Fibroblast of villous mesenchyme (primary cell): Measurements from ENCODE around the gene SIM1. TPM values are rescaled to one million over a fixed set of nuclear protein-coding genes. Genes with fewer than 3 reads are reported as not detected.

Source experiments
- DNase-seq: peaks from one replicate; pipeline ENCODE4 v3.0.0-alpha.2; 2010; ENCODE audit warnings: low read depth
- H3K4me3 ChIP-seq: 2 replicates; pipeline ENCODE4 v1.5.1; 2011; ENCODE audit warnings: low read depth, mild to moderate bottlenecking, low read length
- total RNA-seq: library from RNA; depleted of rRNA; stranded (reverse); fragments of >200 nt; gene quantifications from 2 replicates; pipeline ENCODE4 v1.2.3, GENCODE V29; 2012
- TF ChIP-seq, protein P1 (sequence below): IDR thresholded peaks from 2 replicates; pipeline ENCODE4 v1.5.1; 2012; ENCODE audit warnings: low read depth, mild to moderate bottlenecking, low read length; ENCODE audit not compliant: insufficient read depth

SIM1 gene
- total RNA-seq, 1 donor, result not detected

DNA sequence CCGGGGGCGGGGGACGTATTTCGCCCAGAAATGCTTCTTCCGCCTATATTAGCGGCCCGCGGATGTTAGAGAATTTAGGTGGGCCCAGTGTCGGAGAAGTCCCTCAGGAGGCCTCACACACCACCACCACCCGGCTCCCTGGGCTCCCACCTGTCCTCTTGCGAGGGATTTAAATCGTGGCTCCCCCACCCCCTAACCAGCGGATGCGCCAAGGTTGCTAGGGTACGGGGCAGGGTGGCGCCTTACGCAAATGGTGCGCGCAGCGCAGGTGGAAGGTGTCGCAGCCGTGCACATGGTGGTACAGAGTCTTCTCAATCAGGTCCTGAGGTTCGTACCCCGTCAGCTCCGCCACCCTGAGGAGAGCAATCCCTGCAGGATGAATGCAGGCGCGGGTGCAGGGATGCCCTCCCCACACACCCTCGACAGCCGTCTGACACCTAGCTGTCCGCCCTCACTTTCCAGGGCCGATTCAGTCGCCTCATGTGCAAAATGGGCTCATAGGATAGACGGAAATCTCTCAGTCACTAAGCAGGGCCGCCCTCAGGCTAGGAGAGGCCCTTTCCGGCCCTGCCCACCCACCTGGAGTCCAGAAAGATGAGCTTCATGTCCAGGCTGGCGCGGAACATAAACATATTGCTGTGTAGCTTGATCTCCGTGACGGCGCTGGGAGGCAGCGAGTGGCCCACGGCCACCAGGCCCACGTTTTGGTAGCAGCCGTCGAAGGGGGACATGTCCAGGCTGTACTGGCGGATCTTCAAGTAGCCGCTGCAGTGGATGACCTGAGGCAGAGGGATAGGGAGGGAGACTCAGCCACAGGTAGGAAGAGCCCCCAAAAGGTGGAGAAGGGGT is 16.6 kb downstream of the SIM1 start:
- TF ChIP-seq, protein P1, sequence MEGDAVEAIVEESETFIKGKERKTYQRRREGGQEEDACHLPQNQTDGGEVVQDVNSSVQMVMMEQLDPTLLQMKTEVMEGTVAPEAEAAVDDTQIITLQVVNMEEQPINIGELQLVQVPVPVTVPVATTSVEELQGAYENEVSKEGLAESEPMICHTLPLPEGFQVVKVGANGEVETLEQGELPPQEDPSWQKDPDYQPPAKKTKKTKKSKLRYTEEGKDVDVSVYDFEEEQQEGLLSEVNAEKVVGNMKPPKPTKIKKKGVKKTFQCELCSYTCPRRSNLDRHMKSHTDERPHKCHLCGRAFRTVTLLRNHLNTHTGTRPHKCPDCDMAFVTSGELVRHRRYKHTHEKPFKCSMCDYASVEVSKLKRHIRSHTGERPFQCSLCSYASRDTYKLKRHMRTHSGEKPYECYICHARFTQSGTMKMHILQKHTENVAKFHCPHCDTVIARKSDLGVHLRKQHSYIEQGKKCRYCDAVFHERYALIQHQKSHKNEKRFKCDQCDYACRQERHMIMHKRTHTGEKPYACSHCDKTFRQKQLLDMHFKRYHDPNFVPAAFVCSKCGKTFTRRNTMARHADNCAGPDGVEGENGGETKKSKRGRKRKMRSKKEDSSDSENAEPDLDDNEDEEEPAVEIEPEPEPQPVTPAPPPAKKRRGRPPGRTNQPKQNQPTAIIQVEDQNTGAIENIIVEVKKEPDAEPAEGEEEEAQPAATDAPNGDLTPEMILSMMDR, result no peak
- no peak overlapping the region for H3K4me3 ChIP-seq
- DNase-seq, result no peak

DNA sequence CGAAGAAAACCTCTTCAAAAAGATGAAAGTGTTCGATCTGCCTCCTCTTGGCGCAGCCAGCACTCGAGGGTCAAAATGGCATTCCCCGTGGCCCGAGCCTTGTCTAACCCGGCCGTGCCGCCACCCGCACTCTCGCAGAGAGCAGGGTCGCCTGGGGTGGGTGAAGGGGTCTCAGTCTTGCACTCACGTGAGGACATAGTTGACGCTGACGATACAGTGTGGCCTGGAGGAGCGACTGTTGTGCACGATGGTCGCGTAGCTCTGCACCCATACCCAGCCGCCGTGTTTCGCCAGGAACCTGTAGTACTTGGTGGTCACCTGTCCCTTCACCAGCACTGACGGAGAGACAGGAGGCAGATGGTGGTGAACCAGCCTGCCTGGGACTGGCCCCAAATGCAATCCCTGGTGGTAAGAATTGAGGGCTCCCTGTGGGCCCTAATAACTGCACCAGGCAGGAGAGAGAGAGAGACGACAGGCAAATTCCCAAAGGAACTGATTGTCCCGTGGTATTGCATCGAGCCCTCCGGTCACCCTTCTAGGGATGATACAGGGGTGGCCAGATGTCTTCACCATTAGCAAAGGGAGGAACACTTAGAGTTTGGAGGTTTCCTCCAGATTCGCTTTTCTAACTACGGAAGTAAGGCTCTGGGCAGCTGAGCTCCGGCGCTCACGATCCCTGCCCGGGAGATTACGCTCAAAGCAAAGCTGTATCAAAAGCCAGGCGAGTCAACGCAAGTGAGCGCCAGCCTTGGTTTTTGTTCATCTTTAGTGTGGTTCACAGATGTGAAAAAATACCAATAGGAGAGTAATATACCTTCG is 17.4 kb downstream of the SIM1 start:
- TF ChIP-seq, protein P1, result no peak
- DNase-seq, result no peak
- no peak overlapping the region for H3K4me3 ChIP-seq

DNA sequence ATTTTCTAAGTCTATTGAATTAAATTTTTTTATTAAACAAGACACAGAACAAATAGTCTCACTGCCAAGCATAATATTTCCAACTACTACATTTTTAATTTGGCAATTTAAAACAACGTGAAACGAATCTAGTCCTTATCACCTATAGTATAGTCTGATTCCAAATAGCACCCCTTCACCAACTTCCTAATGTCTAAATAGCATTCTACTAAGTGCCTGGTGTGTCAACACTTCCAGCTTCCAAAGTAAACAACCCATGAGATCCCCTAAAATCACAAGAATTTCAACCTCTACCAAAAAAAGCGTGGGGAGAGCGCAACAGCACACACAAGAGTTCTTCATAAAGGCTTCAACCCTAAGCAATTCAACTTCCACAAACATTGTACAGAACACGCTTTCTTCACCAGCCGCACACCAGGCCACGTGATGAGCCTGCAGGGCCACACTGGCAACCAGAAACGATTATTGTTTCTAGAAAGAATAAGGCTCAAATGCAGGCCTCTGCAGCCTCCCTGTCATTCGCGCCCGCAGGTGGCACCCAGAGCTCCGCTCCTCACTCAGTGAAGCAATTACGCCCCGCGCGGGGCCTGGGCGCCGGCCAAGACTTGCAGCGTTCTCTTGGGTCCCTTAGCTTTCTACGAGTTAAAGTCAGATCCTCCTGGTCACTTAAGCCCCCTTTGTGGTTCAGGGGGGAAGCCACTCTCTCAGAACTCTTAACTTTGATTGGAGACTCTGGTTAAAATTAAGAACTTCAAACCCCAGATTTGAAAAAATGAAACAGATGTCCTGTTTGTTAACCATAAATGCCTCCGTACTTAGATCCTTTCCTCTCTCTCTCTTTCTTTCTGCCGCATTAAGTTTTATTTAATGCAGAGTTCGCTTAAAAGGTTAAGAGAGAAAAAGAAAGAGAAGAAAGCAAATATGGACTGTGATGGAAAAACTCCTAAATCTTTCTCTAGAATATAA is 18.3 kb downstream of the SIM1 start:
- no peak overlapping the region for H3K4me3 ChIP-seq
- TF ChIP-seq, protein P1, result no peak
- DNase-seq, result no peak

DNA sequence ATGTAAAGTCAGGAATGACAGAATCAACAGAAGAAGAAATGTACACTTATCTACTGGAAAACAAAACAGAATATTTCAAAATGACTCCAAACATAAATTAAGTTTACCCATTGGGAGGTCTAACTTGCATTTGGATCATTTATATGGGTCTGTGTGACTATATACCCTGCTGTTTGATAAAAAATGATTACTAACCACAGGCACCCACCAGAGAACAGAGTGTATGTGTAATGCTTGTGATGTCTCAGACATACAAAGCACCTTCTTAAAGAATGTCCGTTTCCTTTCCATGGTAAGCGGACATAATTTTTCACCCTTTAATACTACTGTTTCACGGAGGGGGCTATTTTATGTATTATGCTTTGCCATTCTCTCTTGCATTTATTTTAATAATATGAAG is 19.2 kb downstream of the SIM1 start:
- no peak for DNase-seq
- H3K4me3 ChIP-seq, result no peak overlapping the region
- TF ChIP-seq, protein P1, result no peak

DNA sequence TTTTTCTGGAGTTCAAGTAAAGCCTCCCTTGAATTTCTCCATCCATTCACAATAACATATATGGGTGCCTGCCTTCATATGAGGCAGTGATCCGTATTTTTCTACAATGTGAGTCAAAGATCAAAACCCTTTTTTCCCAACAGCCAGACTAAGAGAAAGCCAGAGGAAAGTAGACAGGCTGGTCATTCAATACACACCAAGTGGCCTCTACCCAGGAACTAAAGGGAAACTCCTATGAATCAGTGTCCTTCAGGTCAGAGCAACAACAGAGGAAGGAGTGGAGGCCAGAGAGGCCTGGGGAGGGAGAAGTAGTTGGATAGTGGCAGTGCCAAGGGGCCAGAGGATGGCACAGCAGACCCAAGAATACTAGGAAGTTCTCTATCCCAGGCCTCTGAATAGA is 23.8 kb downstream of the SIM1 start:
- TF ChIP-seq, protein P1, result no peak
- no peak for DNase-seq
- H3K4me3 ChIP-seq, result no peak overlapping the region

DNA sequence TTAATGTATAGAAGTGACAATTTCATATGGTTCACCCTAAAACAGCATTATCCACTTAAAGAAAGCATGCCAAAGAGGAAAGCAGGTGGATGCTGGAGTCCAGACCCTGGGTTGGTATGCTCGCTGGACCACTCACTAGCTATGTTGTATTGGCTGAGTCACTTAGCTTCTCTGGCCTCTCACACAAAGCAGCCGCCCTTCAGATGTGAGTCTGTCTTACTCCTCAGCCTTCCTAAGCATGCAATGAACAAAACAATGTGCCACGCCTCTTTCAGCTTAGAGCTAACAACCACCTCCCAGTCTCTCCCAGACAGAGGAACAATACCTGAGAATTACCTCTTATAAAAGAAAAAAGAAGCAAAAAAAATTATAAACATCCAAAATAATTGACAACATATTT is 29.4 kb downstream of the SIM1 start:
- no peak overlapping the region for H3K4me3 ChIP-seq
- no peak for DNase-seq
- TF ChIP-seq, protein P1, result no peak
